Endothelial cell of umbilical vein (primary cell): Measurements from ENCODE around the gene HOXB2.

Experiments used
- JUN ChIP-seq: IDR thresholded peaks from 2 replicates; pipeline ENCODE4 v1.6.1; 2011; ENCODE audit warnings: borderline replicate concordance, low read depth; ENCODE audit not compliant: insufficient read length, insufficient read depth
- POLR2A ChIP-seq: IDR thresholded peaks from 2 replicates; pipeline ENCODE4 v1.6.1; 2012; ENCODE audit warnings: low read depth, mild to moderate bottlenecking, control low read depth, low read length
- POLR2AphosphoS5 ChIP-seq: IDR thresholded peaks from 2 replicates; pipeline ENCODE4 v1.6.1; 2012; ENCODE audit warnings: low read depth, mild to moderate bottlenecking, control low read depth, low read length, moderate library complexity; ENCODE audit not compliant: insufficient read depth
- TF ChIP-seq, protein P1 (sequence below), 2 donors: IDR thresholded peaks; 1 replicate in 1 of 2; 2 replicates in 1 of 2; pipeline ENCODE4 v1.5.1; 2011; ENCODE audit warnings: low read length in 2 of 2, mild to moderate bottlenecking in 2 of 2, moderate library complexity in 2 of 2, control low read depth in 1 of 2, inconsistent platforms in 1 of 2, low read depth in 1 of 2; ENCODE audit not compliant: insufficient read depth in 1 of 2; ENCODE audit errors: extremely low read depth in 1 of 2

DNA sequence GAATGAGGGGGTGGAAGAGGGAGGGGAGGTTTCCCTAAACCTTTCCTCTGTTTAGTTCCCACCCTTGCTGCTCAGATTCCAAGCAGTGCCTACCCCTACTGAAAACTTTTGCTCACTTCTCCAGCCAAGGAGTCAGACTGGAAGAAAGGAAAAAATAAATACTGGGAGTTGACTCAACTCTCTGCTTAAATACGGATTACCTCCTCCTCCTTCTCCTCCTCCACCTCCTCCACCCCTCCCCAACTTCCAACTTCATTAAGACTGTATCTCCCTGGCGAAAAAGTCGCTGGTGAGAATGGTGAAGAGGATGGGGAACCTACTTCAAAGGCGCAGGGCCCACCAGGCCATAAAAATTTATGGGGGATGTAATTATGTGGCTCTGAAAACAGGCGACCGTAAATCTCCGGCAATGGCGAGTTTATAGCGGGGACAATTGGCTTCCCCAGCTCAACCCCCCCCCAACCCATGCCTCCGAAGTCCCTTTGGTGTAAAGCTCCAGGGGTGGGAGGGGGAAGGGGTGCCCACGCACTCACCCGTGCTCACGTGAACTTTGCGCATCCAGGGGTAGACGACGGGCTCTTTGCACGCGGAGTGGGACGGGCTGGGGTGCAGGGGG lies 32.5 kb upstream of the HOXB2 start:
- TF ChIP-seq POLR2AphosphoS5 (no peak), POLR2A (no peak), JUN (no peak)
- TF ChIP-seq, protein P1, sequence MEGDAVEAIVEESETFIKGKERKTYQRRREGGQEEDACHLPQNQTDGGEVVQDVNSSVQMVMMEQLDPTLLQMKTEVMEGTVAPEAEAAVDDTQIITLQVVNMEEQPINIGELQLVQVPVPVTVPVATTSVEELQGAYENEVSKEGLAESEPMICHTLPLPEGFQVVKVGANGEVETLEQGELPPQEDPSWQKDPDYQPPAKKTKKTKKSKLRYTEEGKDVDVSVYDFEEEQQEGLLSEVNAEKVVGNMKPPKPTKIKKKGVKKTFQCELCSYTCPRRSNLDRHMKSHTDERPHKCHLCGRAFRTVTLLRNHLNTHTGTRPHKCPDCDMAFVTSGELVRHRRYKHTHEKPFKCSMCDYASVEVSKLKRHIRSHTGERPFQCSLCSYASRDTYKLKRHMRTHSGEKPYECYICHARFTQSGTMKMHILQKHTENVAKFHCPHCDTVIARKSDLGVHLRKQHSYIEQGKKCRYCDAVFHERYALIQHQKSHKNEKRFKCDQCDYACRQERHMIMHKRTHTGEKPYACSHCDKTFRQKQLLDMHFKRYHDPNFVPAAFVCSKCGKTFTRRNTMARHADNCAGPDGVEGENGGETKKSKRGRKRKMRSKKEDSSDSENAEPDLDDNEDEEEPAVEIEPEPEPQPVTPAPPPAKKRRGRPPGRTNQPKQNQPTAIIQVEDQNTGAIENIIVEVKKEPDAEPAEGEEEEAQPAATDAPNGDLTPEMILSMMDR (IDR thresholded peaks at IDR 0.05; ENCODE audit: extremely low read depth in 1 of 2, insufficient read depth in 1 of 2, low read depth in 1 of 2, low read length in 2 of 2) = no peak
